HEK293T (cell line): Measurements from ENCODE around the gene CACNB1.

Experiments used
- ARNT ChIP-seq: fragments of 450-650 bp; IDR thresholded peaks from 2 replicates; pipeline ENCODE4 v1.6.1; 2017; ENCODE audit warnings: mild to moderate bottlenecking
- BHLHE40 ChIP-seq: fragments of 450-650 bp; IDR thresholded peaks from 2 replicates; pipeline ENCODE4 v1.6.1; 2016; ENCODE audit warnings: mild to moderate bottlenecking, moderate library complexity, borderline replicate concordance
- CTBP1 ChIP-seq: fragments of 450-650 bp; IDR thresholded peaks from 2 replicates; pipeline ENCODE4 v1.6.1; 2016; ENCODE audit warnings: borderline replicate concordance
- ELF4 ChIP-seq: fragments of 450-650 bp; IDR thresholded peaks from 2 replicates; pipeline ENCODE4 v1.6.1; 2017; ENCODE audit warnings: antibody characterized with exemption
- FOXA1 ChIP-seq: fragments of 450-650 bp; IDR thresholded peaks from 2 replicates; pipeline ENCODE4 v1.6.1; 2016; ENCODE audit warnings: mild to moderate bottlenecking
- FOXK2 ChIP-seq: fragments of 450-650 bp; IDR thresholded peaks from 2 replicates; pipeline ENCODE4 v1.6.1; 2016; ENCODE audit warnings: mild to moderate bottlenecking
- FOXM1 ChIP-seq: fragments of 450-650 bp; IDR thresholded peaks from 2 replicates; pipeline ENCODE4 v1.6.1; 2017; ENCODE audit warnings: mild to moderate bottlenecking, borderline replicate concordance
- LEF1 ChIP-seq: fragments of 450-650 bp; IDR thresholded peaks from 2 replicates; pipeline ENCODE4 v1.6.1; 2017; ENCODE audit warnings: mild to moderate bottlenecking, borderline replicate concordance
- NFRKB ChIP-seq: fragments of 450-650 bp; IDR thresholded peaks from 2 replicates; pipeline ENCODE4 v1.6.1; 2016; ENCODE audit warnings: mild to moderate bottlenecking, moderate library complexity
- SP1 ChIP-seq: fragments of 450-650 bp; IDR thresholded peaks from 2 replicates; pipeline ENCODE4 v1.6.1; 2017
- SUZ12 ChIP-seq: fragments of 450-650 bp; IDR thresholded peaks from 2 replicates; pipeline ENCODE4 v1.6.1; 2016; ENCODE audit warnings: mild to moderate bottlenecking
- TARDBP ChIP-seq: fragments of 450-650 bp; IDR thresholded peaks from 2 replicates; pipeline ENCODE4 v1.6.1; 2016
- ZNF384 ChIP-seq: fragments of 450-650 bp; IDR thresholded peaks from 2 replicates; pipeline ENCODE4 v1.6.1; 2016
- TF ChIP-seq, protein P1 (sequence below): fragments of 450-650 bp; IDR thresholded peaks from 2 replicates; pipeline ENCODE4 v1.6.1; 2016

DNA sequence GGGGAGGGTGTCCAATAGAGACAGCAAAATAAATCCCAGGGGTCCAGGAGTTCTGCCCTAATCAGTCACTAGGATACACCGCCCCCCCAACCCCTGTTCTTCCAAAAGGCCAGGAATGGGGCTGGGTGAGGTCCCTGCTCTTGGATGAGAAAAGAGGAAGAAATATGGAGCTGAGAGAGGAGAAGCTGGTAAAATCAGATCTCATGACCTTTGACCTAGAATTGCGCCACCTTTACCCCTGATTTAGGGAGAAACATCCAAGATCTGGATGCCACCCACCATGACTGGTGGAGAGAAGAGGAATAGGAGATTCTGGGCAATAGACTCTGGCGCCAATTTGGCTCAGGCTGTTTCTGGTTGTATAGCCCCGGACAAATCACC lies 707 bp upstream of the CACNB1 start:
- no peak for TF ChIP-seq BHLHE40
- no peak for TF ChIP-seq NFRKB
- TF ChIP-seq FOXA1, result no peak
- no peak for TF ChIP-seq FOXM1
- TF ChIP-seq, protein P1, sequence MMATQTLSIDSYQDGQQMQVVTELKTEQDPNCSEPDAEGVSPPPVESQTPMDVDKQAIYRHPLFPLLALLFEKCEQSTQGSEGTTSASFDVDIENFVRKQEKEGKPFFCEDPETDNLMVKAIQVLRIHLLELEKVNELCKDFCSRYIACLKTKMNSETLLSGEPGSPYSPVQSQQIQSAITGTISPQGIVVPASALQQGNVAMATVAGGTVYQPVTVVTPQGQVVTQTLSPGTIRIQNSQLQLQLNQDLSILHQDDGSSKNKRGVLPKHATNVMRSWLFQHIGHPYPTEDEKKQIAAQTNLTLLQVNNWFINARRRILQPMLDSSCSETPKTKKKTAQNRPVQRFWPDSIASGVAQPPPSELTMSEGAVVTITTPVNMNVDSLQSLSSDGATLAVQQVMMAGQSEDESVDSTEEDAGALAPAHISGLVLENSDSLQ, result no peak
- TF ChIP-seq FOXK2, result no peak
- no peak for TF ChIP-seq ELF4
- no peak for TF ChIP-seq SUZ12
- TF ChIP-seq SP1, result no peak
- no peak for TF ChIP-seq CTBP1
- no peak for TF ChIP-seq TARDBP
- no peak for TF ChIP-seq ARNT
- TF ChIP-seq ZNF384, result no peak
- no peak for TF ChIP-seq LEF1
